Stimulated activated CD4-positive, alpha-beta T cell treated with anti-CD3 and anti-CD28 coated beads, Interleukin-1b, Interleukin-23, amount 100 ng/mL, for 1 hour (primary cell): ENCODE measurements around the gene RAPSN.

Experiments
- DNase-seq, 2 donors: peaks; one replicate each; pipeline ENCODE4 v3.0.0-alpha.2; 2020; ENCODE audit warnings: low read depth in 2 of 2

The RAPSN gene

DNA sequence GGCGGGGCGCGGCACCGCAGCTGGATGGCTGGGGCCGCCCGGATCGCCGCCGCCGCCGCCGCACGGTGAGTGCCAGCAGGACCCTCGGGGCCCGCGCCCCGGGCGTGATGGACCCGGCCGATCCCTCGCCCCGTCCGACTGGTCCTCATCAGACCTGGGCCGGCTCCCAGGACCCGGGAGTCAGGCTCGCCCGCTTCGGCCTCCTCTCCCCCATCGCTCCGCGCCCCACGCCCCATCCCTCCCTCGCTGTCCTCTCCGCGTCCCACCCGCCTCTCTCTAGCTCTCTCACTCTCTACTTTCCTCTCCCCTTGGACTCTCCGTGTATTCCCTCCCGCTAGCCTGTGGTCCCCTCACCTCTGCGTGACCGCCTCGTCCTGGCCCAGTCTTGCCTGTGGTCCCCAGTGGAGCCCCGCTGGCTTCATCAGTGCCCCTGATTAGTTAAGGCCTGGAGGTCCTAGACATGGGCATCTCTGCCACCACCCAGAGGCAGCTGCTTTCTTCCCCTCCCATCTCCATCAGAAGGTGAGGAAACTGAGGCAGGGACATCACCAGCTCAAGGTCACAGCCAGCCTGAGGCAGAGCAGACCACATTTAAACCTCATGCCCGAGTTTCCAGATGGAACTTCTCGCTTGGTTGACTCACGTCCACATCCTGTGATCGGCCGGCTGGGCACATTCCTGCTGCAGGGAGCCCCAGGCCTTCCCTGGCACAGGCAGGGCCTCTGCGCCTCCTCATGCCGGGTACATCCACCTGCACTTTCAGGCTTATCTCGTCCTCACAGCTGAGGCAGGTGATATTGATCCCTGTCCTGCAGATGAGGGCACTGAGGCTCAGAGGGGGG lies 40.1 kb downstream of the RAPSN start:
- no peak for DNase-seq

- peak; percentile 82 to 85 for DNase-seq
These were observed 41.0 kb downstream of the RAPSN start, which contains the start of gene SLC39A13 for GRCh38 chr11:47407746-47408590. SLC39A13 (plus strand) TSS chr11:47408590; CDS start chr11:47410095, 1,505 bp downstream.

DNA sequence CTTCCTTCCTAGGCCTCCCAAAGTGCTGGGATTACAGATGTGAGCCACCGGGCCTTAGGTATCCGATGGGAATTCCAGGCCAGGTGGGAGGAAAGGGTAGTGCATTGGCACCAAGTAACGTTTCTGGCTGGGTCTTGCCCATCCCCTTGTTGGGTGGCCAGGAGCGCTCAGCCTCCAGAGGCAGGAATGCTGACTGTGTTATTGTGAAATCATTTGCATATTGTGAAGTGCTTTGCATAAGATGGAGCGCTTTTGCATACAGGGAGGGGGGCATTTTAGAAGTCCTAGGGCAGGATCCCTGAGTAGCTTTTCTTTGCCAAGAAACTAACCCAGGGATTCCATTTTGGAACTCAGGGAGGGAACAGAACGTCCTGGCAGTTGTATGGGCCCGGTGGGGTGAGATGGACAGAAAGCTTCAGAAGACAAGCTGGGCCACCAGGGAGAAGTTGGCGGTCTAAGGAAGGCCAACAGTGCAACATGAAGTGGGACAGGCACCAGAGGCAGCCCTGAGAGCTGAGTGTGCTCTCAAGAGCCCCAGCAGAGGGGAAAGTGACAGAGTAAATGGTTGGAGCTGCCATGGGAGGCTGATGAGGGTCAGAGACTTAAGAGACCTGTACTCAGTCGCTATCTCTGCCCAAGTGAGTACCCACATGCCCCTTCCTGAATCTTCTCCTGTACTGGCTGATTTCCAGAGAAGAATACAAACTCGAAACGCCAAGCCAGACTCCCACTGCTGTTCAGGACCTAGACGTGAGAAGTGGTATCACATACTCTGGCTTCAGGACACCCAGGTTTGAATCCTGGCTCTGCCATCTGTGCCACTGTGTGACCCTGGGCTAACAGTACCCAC lies 41.8 kb downstream of the RAPSN start:
- DNase-seq, result no peak

DNA sequence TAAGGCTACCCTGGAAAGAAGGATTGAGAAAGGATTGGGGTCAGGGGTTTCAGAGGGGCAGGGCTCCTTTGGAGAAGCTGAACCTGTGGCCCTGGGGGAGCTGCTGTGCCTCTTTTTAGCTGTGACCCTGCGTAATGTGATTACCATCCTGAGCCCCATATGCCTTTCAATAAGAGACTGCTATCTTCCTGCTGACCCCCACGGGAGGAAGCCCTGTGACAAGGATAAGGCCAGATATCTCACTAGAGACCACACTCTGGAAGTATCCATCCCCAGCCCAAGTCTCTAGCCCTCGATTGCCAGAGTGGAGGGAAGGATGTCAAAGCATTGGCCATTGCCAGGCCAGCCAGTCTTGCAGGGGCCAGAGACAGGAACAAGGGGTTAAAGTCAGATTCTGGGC lies 45.4 kb downstream of the RAPSN start:
- no peak for DNase-seq

DNA sequence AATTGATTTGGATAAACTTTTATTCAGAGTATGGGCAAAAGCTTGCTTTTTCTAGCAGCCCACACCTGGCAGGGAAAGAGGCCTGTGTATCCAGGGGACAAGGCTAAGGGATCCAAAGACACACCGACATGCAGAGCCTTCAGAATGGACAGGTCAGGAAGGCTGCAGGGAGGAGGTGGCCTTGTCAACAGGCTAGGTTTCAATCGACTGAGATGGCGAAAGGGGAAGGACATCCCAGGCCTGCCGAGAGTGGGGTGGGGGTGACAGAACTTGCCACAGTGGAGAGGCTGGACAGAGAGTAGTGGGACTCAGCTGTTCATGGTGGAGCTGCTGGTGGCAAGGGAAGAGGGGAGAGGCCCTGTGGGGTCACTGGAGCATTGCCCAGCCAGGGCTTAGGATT lies 45.8 kb downstream of the RAPSN start:
- no peak for DNase-seq

DNA sequence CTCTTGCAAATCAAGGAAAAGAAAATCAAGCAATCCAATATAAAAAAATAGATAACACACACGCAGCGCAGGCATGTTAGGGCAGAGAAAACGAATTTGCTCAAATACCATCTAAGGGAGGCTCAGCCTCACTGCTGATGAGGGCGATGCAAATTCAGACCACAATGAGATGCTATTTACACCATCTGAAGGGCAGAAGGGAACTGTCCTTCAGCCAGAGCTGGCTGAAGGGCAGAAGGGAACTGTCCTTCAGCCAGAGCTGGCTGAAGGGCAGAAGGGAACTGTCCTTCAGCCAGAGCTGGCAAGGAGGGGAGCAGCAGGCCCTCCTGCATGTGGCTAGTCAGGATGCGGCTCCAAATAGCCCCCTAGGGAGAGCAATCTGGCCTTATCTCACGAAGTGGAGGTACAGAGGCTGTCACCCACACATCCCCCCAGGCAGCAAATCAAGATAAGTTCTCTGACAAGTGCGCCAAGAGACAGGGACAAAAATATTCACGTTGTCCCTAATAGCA lies 48.1 kb downstream of the RAPSN start:
- no peak for DNase-seq

DNA sequence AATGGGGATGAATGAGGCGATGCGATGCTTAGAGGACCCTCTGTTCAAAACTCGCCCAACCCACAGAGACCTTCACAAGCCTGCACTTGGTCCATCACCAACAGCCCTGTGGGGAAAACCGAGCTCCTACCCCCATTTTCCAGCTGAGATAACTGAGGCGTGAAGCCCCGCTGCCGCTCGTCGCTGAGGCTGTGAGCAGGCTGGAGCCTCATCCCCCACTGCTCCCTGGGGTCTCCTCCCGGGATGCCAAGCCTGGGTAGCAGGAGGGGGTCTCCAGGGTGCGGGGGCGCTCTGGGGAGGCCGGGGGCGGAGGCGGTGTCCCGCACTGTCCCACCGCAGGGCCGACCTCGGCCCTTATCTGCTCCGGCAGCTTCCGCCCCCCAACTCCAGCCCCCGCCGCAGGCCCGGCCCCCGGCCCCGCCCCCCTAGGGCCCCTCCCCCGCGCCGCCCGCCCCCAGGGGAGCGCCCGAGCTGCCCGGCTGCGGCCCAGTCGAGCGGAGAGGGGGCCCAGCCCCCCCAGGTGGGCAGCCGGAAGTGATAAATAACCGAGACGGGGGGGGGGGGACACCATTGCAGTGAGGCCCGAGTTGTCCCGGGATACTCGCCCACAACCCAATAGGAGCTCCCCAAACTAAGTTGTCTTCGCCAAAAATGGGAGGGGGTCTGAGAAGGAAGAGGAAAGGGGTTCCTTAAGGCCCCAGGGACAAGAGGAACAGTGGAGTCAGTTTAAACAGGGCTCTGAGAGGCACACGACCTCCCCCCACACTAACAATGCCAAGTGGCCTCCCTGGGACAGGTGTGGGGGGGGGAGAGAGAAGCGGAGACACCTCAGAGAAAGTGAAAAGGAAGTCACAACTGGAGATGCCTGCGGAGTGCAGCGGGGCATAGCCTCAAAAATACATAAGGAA lies 48.8 kb downstream of the RAPSN start:
- DNase-seq, result no peak

DNA sequence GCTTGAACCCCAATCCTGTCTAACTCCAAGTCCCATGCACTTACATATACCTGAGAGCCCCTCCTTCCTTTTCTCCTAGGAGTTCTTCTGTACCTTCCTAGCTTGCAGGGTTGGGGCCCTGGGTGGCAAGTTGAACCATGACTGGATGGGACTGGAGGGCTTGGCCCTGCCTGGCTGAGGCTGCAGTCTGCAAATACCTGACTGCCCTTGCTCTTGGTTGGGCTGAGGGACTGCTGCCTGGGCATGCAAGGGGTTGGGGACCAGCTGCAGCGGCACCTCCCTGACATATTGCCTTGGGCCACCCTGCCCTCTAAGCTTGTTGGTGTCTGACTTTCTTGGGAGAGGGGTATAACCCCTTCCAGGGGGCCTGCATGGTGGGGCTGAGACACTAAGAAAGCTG lies 50.4 kb downstream of the RAPSN start:
- DNase-seq, result no peak

- no peak for DNase-seq
These were observed 50.9 kb downstream of the RAPSN start for GRCh38 chr11:47398011-47398410.

DNA sequence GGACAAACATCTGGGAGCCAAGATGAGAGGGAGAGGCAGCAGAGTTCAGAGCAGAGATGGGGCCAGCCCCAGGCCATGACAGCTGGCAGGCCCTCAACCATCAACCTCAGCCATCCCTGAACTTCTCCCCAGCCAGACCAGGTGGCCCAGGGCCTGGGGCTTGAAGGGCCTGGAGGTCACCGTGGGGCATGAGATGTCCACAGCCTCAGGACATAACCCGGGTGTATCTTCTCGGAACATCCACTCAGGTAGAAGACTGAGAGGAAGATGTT lies 53.0 kb downstream of the RAPSN start:
- DNase-seq, result no peak

DNA sequence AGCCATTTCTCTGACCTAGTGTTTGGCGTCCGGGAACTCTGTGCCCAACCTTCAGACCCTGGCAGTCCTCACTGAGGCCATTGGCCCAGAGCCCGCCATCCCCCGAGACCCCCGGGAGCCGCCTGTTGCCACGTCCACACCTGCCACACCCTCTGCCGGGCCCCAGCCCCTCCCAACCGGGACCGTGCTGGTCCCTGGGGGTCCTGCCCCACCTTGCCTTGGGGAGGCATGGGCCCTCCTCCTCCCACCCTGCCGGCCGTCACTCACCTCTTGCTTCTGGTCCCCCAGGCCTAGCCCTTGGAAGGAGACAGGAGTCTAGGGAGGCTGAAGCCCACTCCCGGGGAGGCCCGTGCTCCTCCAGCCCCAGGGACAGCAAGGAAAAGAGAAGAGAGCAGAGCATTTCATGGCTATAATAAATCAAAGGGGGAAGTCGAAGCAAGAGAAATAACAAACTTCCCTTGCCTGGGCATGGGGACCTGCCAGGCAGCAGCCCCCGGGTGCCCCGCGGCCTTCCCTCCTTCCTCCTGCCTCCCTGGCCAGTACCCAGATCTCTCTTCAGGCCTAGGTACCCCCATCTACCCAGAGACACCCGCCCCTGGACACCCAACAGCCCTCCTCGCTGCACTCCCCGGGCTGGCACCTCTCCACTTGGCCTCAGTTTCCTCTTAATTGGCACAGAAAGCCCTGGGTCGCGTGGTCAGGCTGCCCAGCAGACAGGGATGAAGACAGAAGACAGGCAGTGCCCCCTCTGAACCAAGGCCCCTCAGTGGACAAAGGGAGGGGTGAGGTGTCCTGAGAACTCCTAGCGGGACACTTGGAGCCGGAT lies 53.5 kb downstream of the RAPSN start:
- DNase-seq, result no peak

- peak in 1 of 2 donors; percentile 23 for DNase-seq
These were observed 54.4 kb downstream of the RAPSN start for GRCh38 chr11:47394322-47395222.

DNA sequence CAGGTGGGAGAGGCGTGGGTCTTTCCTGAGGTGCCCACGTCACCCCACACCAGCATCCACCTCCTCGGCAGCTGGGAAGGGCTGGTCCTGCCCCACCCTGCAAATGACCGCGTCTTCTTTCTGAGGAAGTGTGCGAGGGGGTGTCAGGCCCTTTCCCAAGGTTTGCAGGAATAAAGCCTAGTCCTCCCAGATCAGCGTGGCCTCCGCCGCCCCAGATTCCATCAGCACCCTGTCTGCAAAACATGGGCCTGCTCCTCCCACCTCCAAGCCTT lies 55.0 kb downstream of the RAPSN start:
- DNase-seq, result no peak

GRCh38 chr11:47393163-47394049 lies 55.5 kb downstream of the RAPSN start:
- no peak for DNase-seq

DNA sequence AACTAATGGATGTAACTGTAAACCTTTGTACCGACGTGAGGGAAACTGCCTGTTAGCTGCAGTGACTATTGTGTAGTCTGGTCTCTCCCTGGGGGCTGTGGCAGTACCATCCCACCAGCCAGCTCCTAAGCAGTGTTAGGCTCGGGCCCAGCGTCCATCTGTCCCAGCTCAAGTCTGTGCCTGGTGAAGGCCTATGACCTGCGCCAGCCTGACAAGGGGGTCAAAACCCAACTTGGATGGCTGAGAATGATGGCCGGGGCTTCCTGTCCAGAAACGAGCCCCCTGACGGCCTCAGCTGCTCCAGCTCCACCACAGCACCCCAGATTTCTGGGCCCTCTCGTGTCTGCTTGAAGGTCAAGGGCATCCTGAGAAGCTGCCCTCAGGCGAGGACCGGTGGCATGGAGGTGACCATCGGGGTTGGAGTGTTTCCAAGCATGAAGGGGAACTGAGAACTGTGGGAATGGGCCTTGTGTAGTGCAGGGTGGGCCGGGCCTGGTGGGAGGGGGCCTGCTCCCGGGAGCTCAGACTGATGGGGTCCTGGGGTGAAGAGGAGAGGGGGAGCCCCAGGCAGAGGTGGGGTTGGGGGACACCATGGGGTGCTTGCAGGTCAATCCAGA lies 56.3 kb downstream of the RAPSN start:
- no peak for DNase-seq

DNA sequence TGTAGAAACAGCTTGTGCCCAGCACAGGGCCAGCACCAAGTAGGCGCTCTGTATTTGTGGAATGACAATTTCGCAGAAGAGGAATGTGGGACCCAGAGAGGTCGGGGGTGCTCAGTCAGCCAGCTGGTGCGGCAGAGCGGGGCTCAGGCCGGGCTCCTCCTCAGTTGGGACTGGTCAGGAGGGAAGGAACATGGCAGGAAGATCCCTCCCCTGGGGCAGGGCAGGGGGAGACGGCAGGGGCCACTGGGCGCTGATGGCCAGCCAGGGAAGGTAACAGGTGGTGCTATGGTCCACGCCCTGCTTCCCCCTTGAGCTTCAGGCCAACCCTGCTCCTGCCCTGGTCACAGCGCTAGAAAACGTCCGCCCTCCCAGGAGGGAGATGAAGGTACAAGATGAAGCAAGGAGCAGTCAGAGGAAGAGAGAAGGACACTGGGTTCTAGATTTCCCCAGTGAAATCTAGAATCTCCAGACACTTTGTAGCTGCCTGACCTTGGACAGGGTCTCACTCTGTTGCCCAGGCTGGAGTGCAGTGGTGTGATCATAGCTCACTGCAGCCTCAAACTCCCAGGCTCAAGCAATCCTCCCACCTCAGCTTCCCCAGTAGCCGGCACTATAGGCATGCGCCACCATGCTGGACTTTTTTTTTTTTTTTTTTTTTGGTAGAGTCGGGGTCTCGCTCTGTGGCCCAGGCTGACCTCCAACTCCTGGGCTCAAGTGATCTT lies 57.1 kb downstream of the RAPSN start:
- no peak for DNase-seq

DNA sequence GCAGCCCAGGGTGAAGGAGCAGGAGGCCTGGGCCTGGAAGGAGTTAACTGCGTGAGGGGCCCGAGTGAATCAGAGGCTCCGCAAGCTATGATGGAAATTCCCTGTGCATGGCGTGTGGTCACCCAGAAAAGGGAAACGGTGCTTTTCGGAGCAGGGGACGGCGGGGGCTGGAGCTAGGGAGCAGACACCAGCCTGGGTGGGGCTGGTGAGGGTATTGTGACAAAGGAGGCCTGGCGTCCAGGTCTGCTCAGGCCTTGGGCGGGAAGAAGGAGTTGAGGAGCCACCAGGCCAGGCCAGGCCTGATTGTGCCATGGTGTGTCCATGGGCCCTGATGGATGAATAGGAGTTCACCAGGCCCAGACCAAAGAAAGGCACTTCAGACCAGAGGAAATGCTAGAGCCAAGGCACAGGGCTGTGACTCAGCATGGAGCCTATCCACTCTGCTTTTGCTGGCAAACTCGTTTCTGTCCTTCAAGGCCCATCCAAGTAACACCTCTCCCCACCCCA lies 57.8 kb downstream of the RAPSN start:
- DNase-seq, result no peak
